CD4-positive, alpha-beta T cell treated with Interleukin-21 for 1 hour (primary cell): ENCODE measurements around the gene SLC19A1.

Source experiments
- DNase-seq: peaks from one replicate; pipeline ENCODE4 v3.0.0-alpha.2; 2020

SLC19A1 gene

GRCh38 chr21:45542242-45542666 is at the start of gene SLC19A1:
SLC19A1 (minus strand) TSS chr21:45542440; CDS start chr21:45537959, 4,481 bp downstream.
- peak; percentile 75 for DNase-seq

GRCh38 chr21:45591619-45592207 is 49.5 kb upstream of the SLC19A1 start:
- no peak for DNase-seq

- peak; percentile 53 for DNase-seq
Observed at GRCh38 chr21:45590726-45591618, 48.7 kb upstream of the SLC19A1 start.

- peak; percentile 69 for DNase-seq
Observed at GRCh38 chr21:45590246-45590725, 48.0 kb upstream of the SLC19A1 start.

- DNase-seq = no peak
Observed at GRCh38 chr21:45589686-45590245, 47.5 kb upstream of the SLC19A1 start.

GRCh38 chr21:45588871-45589491 is 46.7 kb upstream of the SLC19A1 start:
- DNase-seq = no peak

- DNase-seq = no peak
Observed at GRCh38 chr21:45588086-45588825, 46.0 kb upstream of the SLC19A1 start.

GRCh38 chr21:45586289-45586858 is 44.1 kb upstream of the SLC19A1 start:
- no peak for DNase-seq

- no peak for DNase-seq
Observed at GRCh38 chr21:45584786-45585185, 42.5 kb upstream of the SLC19A1 start.

GRCh38 chr21:45583831-45584509 is 41.7 kb upstream of the SLC19A1 start:
- DNase-seq = no peak

GRCh38 chr21:45582128-45582527 is 39.9 kb upstream of the SLC19A1 start:
- no peak for DNase-seq

GRCh38 chr21:45581322-45581712 is 39.1 kb upstream of the SLC19A1 start:
- no peak for DNase-seq

GRCh38 chr21:45580576-45581321 is 38.5 kb upstream of the SLC19A1 start:
- DNase-seq = no peak

GRCh38 chr21:45580181-45580575 is 37.9 kb upstream of the SLC19A1 start:
- DNase-seq = no peak

GRCh38 chr21:45579383-45580180 is 37.3 kb upstream of the SLC19A1 start:
- no peak for DNase-seq

GRCh38 chr21:45578811-45579381 is 36.7 kb upstream of the SLC19A1 start:
- DNase-seq = no peak

- DNase-seq = no peak
Observed at GRCh38 chr21:45578176-45578801, 36.0 kb upstream of the SLC19A1 start.

GRCh38 chr21:45577801-45578175 is 35.5 kb upstream of the SLC19A1 start:
- DNase-seq = no peak
